SK-N-SH (cell line): ENCODE measurements around the gene PPP2R5B. TPM values are rescaled to one million over a fixed set of nuclear protein-coding genes. Genes with fewer than 3 reads are reported as not detected.

Source experiments
- CTCF ChIA-PET: fragments of 300-600, 350-600 bp; formaldehyde crosslinking; extraction: SDS; loops from one replicate; lab custom pipeline; 2021; lab: Yijun Ruan, JAX
- POLR2A ChIA-PET: fragments of 350-600 bp; sonication (Branson Sonifier 250); formaldehyde crosslinking; extraction: SDS; loops from one replicate; lab custom pipeline; 2020; ENCODE audit warnings: antibody characterized with exemption, inconsistent platforms; lab: Yijun Ruan, JAX
- DNase-seq: peaks from one replicate; pipeline ENCODE4 v3.0.0; 2012
- H2AFZ ChIP-seq: fragments of 200-600 bp; sonication (generic); 2 replicates; pipeline ENCODE4 v1.8.1; 2016; ENCODE audit warnings: antibody characterized with exemption, mild to moderate bottlenecking, low read depth
- H3F3A ChIP-seq: fragments of 200-600 bp; sonication (generic); replicated peaks from 2 replicates; pipeline ENCODE3; 2016; ENCODE audit warnings: antibody characterized with exemption, mild to moderate bottlenecking; ENCODE audit not compliant: insufficient read depth
- H3K27ac ChIP-seq, 2 experiments: fragments of 200-500 bp in 1 of 2; fragments of 200-600 bp in 1 of 2; sonication (Bioruptor generic) in 1 of 2; sonication (generic), shearing (Covaris generic) in 1 of 2; 2 replicates each; pipeline versions ENCODE4 v1.5.1 to v1.6.1; 2014 to 2016; ENCODE audit warnings: low read depth in 2 of 2, inconsistent platforms in 1 of 2, low read length in 1 of 2, mild to moderate bottlenecking in 1 of 2, mixed read lengths in 1 of 2
- H3K27me3 ChIP-seq: fragments of 200-600 bp; sonication (generic), shearing (Covaris generic); 2 replicates; pipeline ENCODE4 v1.6.1; 2016; ENCODE audit warnings: mixed run types; ENCODE audit not compliant: insufficient read depth
- H3K36me3 ChIP-seq, 2 experiments: fragments of 200-500 bp in 1 of 2; fragments of 200-600 bp in 1 of 2; sonication (Bioruptor generic) in 1 of 2; sonication (generic) in 1 of 2; replicated peaks in 1 of 2; 2 replicates each; pipeline versions ENCODE3 to v1.5.1; 2014 to 2016; ENCODE audit warnings: low read length in 1 of 2, mild to moderate bottlenecking in 1 of 2; ENCODE audit not compliant: insufficient read depth in 2 of 2, control insufficient read depth in 1 of 2
- H3K4me1 ChIP-seq, 2 experiments: fragments of 200-500 bp in 1 of 2; fragments of 200-600 bp in 1 of 2; sonication (Bioruptor generic) in 1 of 2; sonication (generic), shearing (Covaris generic) in 1 of 2; 2 replicates each; pipeline versions ENCODE4 v1.5.1 to v1.6.1; 2014 to 2016; ENCODE audit warnings: low read depth in 1 of 2, low read length in 1 of 2, mixed run types in 1 of 2; ENCODE audit not compliant: insufficient read depth in 2 of 2, control insufficient read depth in 1 of 2
- H3K4me2 ChIP-seq: fragments of 200-600 bp; sonication (generic), shearing (Covaris generic); 2 replicates; pipeline ENCODE4 v1.6.1; 2017; ENCODE audit warnings: mixed run types
- H3K4me3 ChIP-seq, 2 experiments: fragments of 200-500 bp in 1 of 2; fragments of 200-600 bp in 1 of 2; sonication (Bioruptor generic) in 1 of 2; sonication (generic), shearing (Covaris generic) in 1 of 2; 2 replicates each; pipeline versions ENCODE4 v1.5.1 to v1.8.1; 2014 to 2016; ENCODE audit warnings: low read depth in 2 of 2, inconsistent platforms in 1 of 2, low read length in 1 of 2, mild to moderate bottlenecking in 1 of 2, mixed read lengths in 1 of 2, moderate library complexity in 1 of 2
- H3K79me2 ChIP-seq: fragments of 200-600 bp; sonication (generic); 2 replicates; pipeline ENCODE4 v1.8.1; 2017; ENCODE audit warnings: mild to moderate bottlenecking; ENCODE audit not compliant: insufficient read depth
- H3K9ac ChIP-seq: fragments of 200-600 bp; sonication (generic); 2 replicates; pipeline ENCODE4 v1.6.1; 2017; ENCODE audit warnings: mixed run types
- H3K9me2 ChIP-seq: fragments of 200-600 bp; sonication (generic); 2 replicates; pipeline ENCODE4 v1.6.1; 2017; ENCODE audit warnings: mixed run types
- H3K9me3 ChIP-seq: fragments of 200-600 bp; sonication (generic); 2 replicates; pipeline ENCODE4 v1.6.1; 2017; ENCODE audit warnings: mixed run types, mild to moderate bottlenecking, moderate library complexity
- H4K20me1 ChIP-seq: fragments of 200-600 bp; sonication (generic); 2 replicates; pipeline ENCODE4 v1.6.1; 2017; ENCODE audit warnings: mild to moderate bottlenecking, mixed run types; ENCODE audit not compliant: insufficient read depth
- CHD2 ChIP-seq: fragments of 150-350 bp; IDR thresholded peaks from 2 replicates; pipeline ENCODE4 v1.6.1; 2018; ENCODE audit warnings: low read length; ENCODE audit not compliant: partially characterized antibody
- ELF1 ChIP-seq: IDR thresholded peaks from 2 replicates; pipeline ENCODE4 v1.4.0; 2012
- EZH2phosphoT487 ChIP-seq: fragments of 200-600 bp; sonication (generic); IDR thresholded peaks from 2 replicates; pipeline ENCODE4 v1.6.1; 2017; ENCODE audit warnings: low read depth, mixed run types, mild to moderate bottlenecking, antibody characterized with exemption, moderate library complexity, borderline replicate concordance
- FOSL2 ChIP-seq: IDR thresholded peaks from 2 replicates; pipeline ENCODE4 v1.4.0; 2012; ENCODE audit warnings: low read depth, mild to moderate bottlenecking, moderate library complexity, borderline replicate concordance
- FOXJ3 ChIP-seq: sonication (generic); formaldehyde crosslinking; IDR thresholded peaks from 2 replicates; pipeline ENCODE4 v1.5.1; 2020; ENCODE audit warnings: mild to moderate bottlenecking, missing genetic modification reagents
- GATA2 ChIP-seq: sonication (generic); formaldehyde crosslinking; IDR thresholded peaks from 2 replicates; pipeline ENCODE4 v1.5.0; 2020; ENCODE audit warnings: mild to moderate bottlenecking, missing genetic modification reagents
- JUND ChIP-seq: IDR thresholded peaks from 2 replicates; pipeline ENCODE4 v1.4.0; 2012
- MXI1 ChIP-seq: IDR thresholded peaks from 2 replicates; pipeline ENCODE4 v1.6.1; 2012; ENCODE audit warnings: mild to moderate bottlenecking, low read depth, low read length, improper control_type of control experiment
- NRF1 ChIP-seq: IDR thresholded peaks from 2 replicates; pipeline ENCODE4 v1.6.1; 2012; ENCODE audit warnings: low read depth, mild to moderate bottlenecking, low read length
- RAD21 ChIP-seq: IDR thresholded peaks from 2 replicates; pipeline ENCODE4 v1.6.1; 2012; ENCODE audit warnings: mild to moderate bottlenecking, low read length
- RCOR1 ChIP-seq: fragments of 150-350 bp; IDR thresholded peaks from 2 replicates; pipeline ENCODE4 v1.6.1; 2017; ENCODE audit warnings: antibody characterized with exemption, low read length
- REST ChIP-seq: IDR thresholded peaks from 2 replicates; pipeline ENCODE4 v1.6.1; 2012; ENCODE audit warnings: mild to moderate bottlenecking, low read depth, low read length, moderate library complexity
- RFX5 ChIP-seq: IDR thresholded peaks from 2 replicates; pipeline ENCODE4 v1.6.1; 2012; ENCODE audit warnings: mild to moderate bottlenecking, improper control_type of control experiment, low read length
- RXRA ChIP-seq: IDR thresholded peaks from 2 replicates; pipeline ENCODE4 v1.4.0; 2012; ENCODE audit warnings: low read depth, mild to moderate bottlenecking, borderline replicate concordance
- SIN3A ChIP-seq: IDR thresholded peaks from 2 replicates; pipeline ENCODE4 v1.6.1; 2012; ENCODE audit warnings: low read depth, mild to moderate bottlenecking, low read length, moderate library complexity, borderline replicate concordance
- YY1 ChIP-seq: IDR thresholded peaks from 2 replicates; pipeline ENCODE4 v1.4.0; 2012; ENCODE audit warnings: low read depth, mild to moderate bottlenecking
- ZBTB33 ChIP-seq: IDR thresholded peaks from 2 replicates; pipeline ENCODE4 v1.4.0; 2012; ENCODE audit warnings: low read depth, borderline replicate concordance
- WGBS: methylation state at CpG from one replicate; pipeline ENCODE4 v1.1.6; 2017; ENCODE audit warnings: low lambda C conversion rate; 5-methylcytosine and 5-hydroxymethylcytosine counted together
- polyA plus RNA-seq, 3 experiments: library from polyadenylated mRNA; depleted of rRNA; stranded (reverse); fragments of >200 nt; gene quantifications; 2 replicates each; pipeline ENCODE4 v1.2.3, GENCODE V29; 2012
- TF ChIP-seq, protein P1 (sequence below): fragments of 200-600 bp; sonication (generic); IDR thresholded peaks from 2 replicates; pipeline ENCODE4 v1.6.1; 2017; ENCODE audit warnings: antibody characterized with exemption, mild to moderate bottlenecking, moderate library complexity
- TF ChIP-seq, protein P2 (sequence below): fragments of 150-350 bp; IDR thresholded peaks from 2 replicates; pipeline ENCODE4 v1.6.1; 2016; ENCODE audit warnings: mild to moderate bottlenecking, low read depth, low read length
- TF ChIP-seq, protein P3 (sequence below): IDR thresholded peaks from 2 replicates; pipeline ENCODE4 v1.4.0; 2012; ENCODE audit warnings: low read depth, borderline replicate concordance

Gene PPP2R5B
- polyA plus RNA-seq, 1 of the 3 experiments (the other 2 are of a cell fraction) = 15.1 TPM

DNA sequence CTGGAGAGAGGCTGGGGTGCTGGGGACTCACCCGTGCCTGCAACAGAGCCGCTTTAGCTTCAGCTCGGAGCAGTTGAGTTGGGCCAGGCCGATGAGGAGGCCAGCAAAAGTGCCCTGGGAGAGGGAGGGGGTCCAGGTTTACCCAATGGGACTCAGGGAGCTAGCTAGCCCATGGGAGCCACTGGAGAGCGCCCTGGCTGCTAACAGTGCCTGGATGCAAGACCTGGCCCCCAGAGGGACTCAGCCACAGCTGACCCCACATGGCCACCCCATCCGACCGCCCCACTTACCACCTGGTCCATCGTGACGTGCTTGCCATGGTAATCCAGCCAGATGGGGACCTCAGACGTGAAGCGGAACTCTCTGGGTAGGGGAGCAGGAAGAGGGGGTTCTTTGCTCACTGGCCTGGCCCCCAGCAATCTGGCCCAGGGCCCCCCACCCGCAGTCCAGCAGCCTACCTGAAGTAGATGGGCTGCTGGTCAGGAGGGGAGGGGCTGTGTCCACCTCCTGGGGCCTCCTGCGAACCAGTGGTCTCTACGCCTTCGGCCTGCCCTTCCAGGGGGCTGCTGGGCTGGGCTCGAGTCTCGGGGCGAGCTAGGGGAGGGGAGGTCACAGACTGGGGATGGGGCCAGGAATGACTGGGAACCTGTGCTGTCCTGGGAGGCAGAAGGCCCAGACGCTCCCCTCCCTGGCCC lies 27.0 kb upstream of the PPP2R5B start:
- no peak overlapping the region for H2AFZ ChIP-seq
- no peaks in the 10 kb centered on the region for H3K27me3 ChIP-seq
- H3K4me3 ChIP-seq = no peak overlapping the region
- no peaks in the 10 kb centered on the region for H3K79me2 ChIP-seq
- 97% methylated on average over 6 of the region's 19 CpGs for WGBS
- no peaks in the 10 kb centered on the region for H3K9me2 ChIP-seq
- peaks cover 0 to 3% of the 10 kb centered on the region in 2 experiments; a peak in 1 of 4 replicates for H3K4me1 ChIP-seq
- no peak overlapping the region for H3K27ac ChIP-seq
- H3K9ac ChIP-seq = no peak overlapping the region
- ChIA-PET CTCF (interaction anchor here (0.9 to 26.7 kb wide), 3 partner anchors 10 to 50 kb away, joined by 3 to 530 read pairs (median 21); partner anchors contain the start of gene CDC42BPG), POLR2A (interaction anchor here (0.6 kb wide), 1 partner anchor 17 kb away, joined by 5 read pairs; no protein-coding TSS in a partner anchor)
- TF ChIP-seq, protein P1, sequence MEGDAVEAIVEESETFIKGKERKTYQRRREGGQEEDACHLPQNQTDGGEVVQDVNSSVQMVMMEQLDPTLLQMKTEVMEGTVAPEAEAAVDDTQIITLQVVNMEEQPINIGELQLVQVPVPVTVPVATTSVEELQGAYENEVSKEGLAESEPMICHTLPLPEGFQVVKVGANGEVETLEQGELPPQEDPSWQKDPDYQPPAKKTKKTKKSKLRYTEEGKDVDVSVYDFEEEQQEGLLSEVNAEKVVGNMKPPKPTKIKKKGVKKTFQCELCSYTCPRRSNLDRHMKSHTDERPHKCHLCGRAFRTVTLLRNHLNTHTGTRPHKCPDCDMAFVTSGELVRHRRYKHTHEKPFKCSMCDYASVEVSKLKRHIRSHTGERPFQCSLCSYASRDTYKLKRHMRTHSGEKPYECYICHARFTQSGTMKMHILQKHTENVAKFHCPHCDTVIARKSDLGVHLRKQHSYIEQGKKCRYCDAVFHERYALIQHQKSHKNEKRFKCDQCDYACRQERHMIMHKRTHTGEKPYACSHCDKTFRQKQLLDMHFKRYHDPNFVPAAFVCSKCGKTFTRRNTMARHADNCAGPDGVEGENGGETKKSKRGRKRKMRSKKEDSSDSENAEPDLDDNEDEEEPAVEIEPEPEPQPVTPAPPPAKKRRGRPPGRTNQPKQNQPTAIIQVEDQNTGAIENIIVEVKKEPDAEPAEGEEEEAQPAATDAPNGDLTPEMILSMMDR = no peak
- TF ChIP-seq, protein P2, sequence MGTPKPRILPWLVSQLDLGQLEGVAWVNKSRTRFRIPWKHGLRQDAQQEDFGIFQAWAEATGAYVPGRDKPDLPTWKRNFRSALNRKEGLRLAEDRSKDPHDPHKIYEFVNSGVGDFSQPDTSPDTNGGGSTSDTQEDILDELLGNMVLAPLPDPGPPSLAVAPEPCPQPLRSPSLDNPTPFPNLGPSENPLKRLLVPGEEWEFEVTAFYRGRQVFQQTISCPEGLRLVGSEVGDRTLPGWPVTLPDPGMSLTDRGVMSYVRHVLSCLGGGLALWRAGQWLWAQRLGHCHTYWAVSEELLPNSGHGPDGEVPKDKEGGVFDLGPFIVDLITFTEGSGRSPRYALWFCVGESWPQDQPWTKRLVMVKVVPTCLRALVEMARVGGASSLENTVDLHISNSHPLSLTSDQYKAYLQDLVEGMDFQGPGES = no peak
- TF ChIP-seq ZBTB33 = no peak
- no peak for TF ChIP-seq CHD2
- no peak for TF ChIP-seq FOXJ3 (CRISPR knock-in tag)
- no peak for TF ChIP-seq FOSL2
- TF ChIP-seq GATA2 (CRISPR knock-in tag) = no peak
- TF ChIP-seq JUND = no peak
- TF ChIP-seq RFX5 = no peak
- TF ChIP-seq REST = no peak
- TF ChIP-seq RXRA = no peak
- TF ChIP-seq RCOR1 = no peak
- no peak for TF ChIP-seq SIN3A
- TF ChIP-seq, protein P3, sequence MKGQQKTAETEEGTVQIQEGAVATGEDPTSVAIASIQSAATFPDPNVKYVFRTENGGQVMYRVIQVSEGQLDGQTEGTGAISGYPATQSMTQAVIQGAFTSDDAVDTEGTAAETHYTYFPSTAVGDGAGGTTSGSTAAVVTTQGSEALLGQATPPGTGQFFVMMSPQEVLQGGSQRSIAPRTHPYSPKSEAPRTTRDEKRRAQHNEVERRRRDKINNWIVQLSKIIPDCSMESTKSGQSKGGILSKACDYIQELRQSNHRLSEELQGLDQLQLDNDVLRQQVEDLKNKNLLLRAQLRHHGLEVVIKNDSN = no peak
- TF ChIP-seq MXI1 = no peak
- TF ChIP-seq NRF1 = no peak
- no peak for TF ChIP-seq ELF1
- TF ChIP-seq EZH2phosphoT487 = no peak
- TF ChIP-seq RAD21 = no peak
- no peak for TF ChIP-seq YY1
- no peak for DNase-seq
- no peaks in the 10 kb centered on the region for H3K9me3 ChIP-seq
- no peaks in the 10 kb centered on the region for H3F3A ChIP-seq
- H4K20me1 ChIP-seq = no peaks in the 10 kb centered on the region
- peaks cover 0 to 19% of the 10 kb centered on the region in 2 experiments for H3K36me3 ChIP-seq
- H3K4me2 ChIP-seq = no peak overlapping the region
